ENCODE data around the gene MAP2K1. TPM values are rescaled to one million over a fixed set of nuclear protein-coding genes. Genes with fewer than 3 reads are reported as not detected.
"Not testable (repeated sequence)": the region's sequence is repeated elsewhere in the genome, so short reads cannot be mapped to it uniquely, and the experiment has no call there.

MAP2K1 gene
- polyA plus RNA-seq, 6 donors from 2014 or later: 40.0 to 45.8 (median 42.5) TPM

- peaks cover 19 to 40% (median 26%) of the 10 kb centered on the region in 3 donors for H3K4me1 Mint-ChIP-seq
- peak overlapping the region; percentile 94 to 97 (median 95) for H3K4me3 Mint-ChIP-seq
- H3K27ac Mint-ChIP-seq: peak overlapping the region; percentile 95 to 99 (median 97)
- no peaks in the 10 kb centered on the region for H3K9me3 Mint-ChIP-seq
- DNase-seq (no peak), ATAC-seq (ENCODE audit: low read depth in 2 of 2) (peak; percentile 34)
- H3K36me3 Mint-ChIP-seq: peaks cover 10 to 17% of the 10 kb centered on the region in 2 donors
- H3K27me3 Mint-ChIP-seq: no peaks in the 10 kb centered on the region
These were observed 110.3 kb downstream of the MAP2K1 start for GRCh38 chr15:66496951-66497501.

- DNase-seq: peak; percentile 97
- Mint-ChIP-seq H3K4me3 (peak within 1 kb of the TSS; percentile 94 to 97 (median 95)), H3K27me3 (no peaks in the 10 kb centered on the region), H3K36me3 (peaks cover 9 to 20% of the 10 kb centered on the region in 2 donors), H3K9me3 (no peaks in the 10 kb centered on the region), H3K4me1 (peaks cover 23 to 45% (median 28%) of the 10 kb centered on the region in 3 donors), H3K27ac (peak within 1 kb of the TSS; percentile 95 to 99 (median 97))
- peak; percentile 95 for ATAC-seq (ENCODE audit: low read depth in 2 of 2)
These were observed 111.1 kb downstream of the MAP2K1 start, which contains the start of gene SNAPC5 for GRCh38 chr15:66497502-66498455. Gene SNAPC5 (minus strand): TSS chr15:66497762. CDS start chr15:66497731, 31 bp downstream.

- peak overlapping the region in 5 of 6 donors; percentile 24 to 99 (median 95) for H3K27ac Mint-ChIP-seq
- H3K4me3 Mint-ChIP-seq: peak overlapping the region in 3 of 8 donors; percentile 41 to 97 (median 95)
- DNase-seq: peak; percentile 29
- peaks cover 7 to 22% of the 10 kb centered on the region in 2 donors for H3K36me3 Mint-ChIP-seq
- no peaks in the 10 kb centered on the region for H3K27me3 Mint-ChIP-seq
- no peak for ATAC-seq (ENCODE audit: low read depth in 2 of 2)
- no peaks in the 10 kb centered on the region for H3K9me3 Mint-ChIP-seq
- peaks cover 31 to 55% (median 34%) of the 10 kb centered on the region in 3 donors for H3K4me1 Mint-ChIP-seq
These were observed 112.0 kb downstream of the MAP2K1 start for GRCh38 chr15:66498501-66499386.

- peak overlapping the region in 1 of 8 donors; percentile 95 for H3K4me3 Mint-ChIP-seq
- DNase-seq; ATAC-seq (ENCODE audit: low read depth in 2 of 2); H3K9me3 Mint-ChIP-seq; H3K27me3 Mint-ChIP-seq: not testable (repeated sequence)
- peaks cover 38 to 60% (median 44%) of the 10 kb centered on the region in 3 donors for H3K4me1 Mint-ChIP-seq
- peaks cover 8 to 22% of the 10 kb centered on the region in 2 donors for H3K36me3 Mint-ChIP-seq
- H3K27ac Mint-ChIP-seq: peak overlapping the region in 1 of 6 donors; percentile 15
These were observed 113.6 kb downstream of the MAP2K1 start for GRCh38 chr15:66500346-66500745.

- Mint-ChIP-seq H3K36me3 (peaks cover 8 to 22% of the 10 kb centered on the region in 2 donors), H3K4me1 (peaks cover 37 to 53% (median 45%) of the 10 kb centered on the region in 3 donors), H3K27me3 (no peaks in the 10 kb centered on the region), H3K4me3 (peak overlapping the region in 6 of 8 donors; percentile 61 to 100 (median 90)), H3K9me3 (no peaks in the 10 kb centered on the region), H3K27ac (peak overlapping the region in 2 of 6 donors; percentile 29 to 36)
- DNase-seq (no peak), ATAC-seq (ENCODE audit: low read depth in 2 of 2) (no peak)
These were observed 115.8 kb downstream of the MAP2K1 start for GRCh38 chr15:66502491-66502890.

- Mint-ChIP-seq H3K36me3 (peaks cover 8 to 22% of the 10 kb centered on the region in 2 donors), H3K27ac (peak overlapping the region in 4 of 6 donors; percentile 83 to 100 (median 93)), H3K4me3 (peak overlapping the region; percentile 84 to 100 (median 99)), H3K4me1 (peaks cover 31 to 46% (median 40%) of the 10 kb centered on the region in 3 donors)
- not testable (repeated sequence) for H3K27me3 Mint-ChIP-seq; H3K9me3 Mint-ChIP-seq; ATAC-seq (ENCODE audit: low read depth in 2 of 2); DNase-seq
These were observed 116.4 kb downstream of the MAP2K1 start for GRCh38 chr15:66503041-66503648.

- ATAC-seq (ENCODE audit: low read depth in 2 of 2) (no peak), DNase-seq (no peak)
- Mint-ChIP-seq H3K27ac (peak overlapping the region; percentile 91 to 100 (median 100)), H3K36me3 (peaks cover 8 to 22% of the 10 kb centered on the region in 2 donors), H3K9me3 (no peaks in the 10 kb centered on the region), H3K27me3 (no peaks in the 10 kb centered on the region), H3K4me1 (peaks cover 30 to 45% (median 40%) of the 10 kb centered on the region in 3 donors), H3K4me3 (peak overlapping the region; percentile 84 to 100 (median 99))
These were observed 117.3 kb downstream of the MAP2K1 start for GRCh38 chr15:66503780-66504562.

GRCh38 chr15:66504563-66505429 is 118.1 kb downstream of the MAP2K1 start, which contains the start of the genes RPL4 and ZWILCH:
Gene RPL4 (minus strand): TSS chr15:66504855. CDS start chr15:66504790, 65 bp downstream.
Gene ZWILCH (plus strand): TSS chr15:66505326. CDS start chr15:66505339, 13 bp downstream.
- H3K4me1 Mint-ChIP-seq: peaks cover 30 to 45% (median 40%) of the 10 kb centered on the region in 3 donors
- DNase-seq: peak; percentile 84
- H3K4me3 Mint-ChIP-seq: peak within 1 kb of the TSS; percentile 84 to 100 (median 99)
- H3K9me3 Mint-ChIP-seq: no peaks in the 10 kb centered on the region
- peak within 1 kb of the TSS; percentile 91 to 100 (median 100) for H3K27ac Mint-ChIP-seq
- peaks cover 8 to 22% of the 10 kb centered on the region in 2 donors for H3K36me3 Mint-ChIP-seq
- no peaks in the 10 kb centered on the region for H3K27me3 Mint-ChIP-seq
- ATAC-seq (ENCODE audit: low read depth in 2 of 2): peak; percentile 85

GRCh38 chr15:66505430-66505811 is 118.7 kb downstream of the MAP2K1 start:
- Mint-ChIP-seq H3K27ac (peak overlapping the region; percentile 91 to 100 (median 100)), H3K4me1 (peaks cover 26 to 42% (median 35%) of the 10 kb centered on the region in 3 donors), H3K27me3 (no peaks in the 10 kb centered on the region), H3K36me3 (peaks cover 8 to 15% of the 10 kb centered on the region in 2 donors), H3K4me3 (peak overlapping the region; percentile 84 to 100 (median 99)), H3K9me3 (no peaks in the 10 kb centered on the region)
- peak; percentile 4 to 6 for ATAC-seq (ENCODE audit: low read depth in 2 of 2)
- DNase-seq: no peak

GRCh38 chr15:66505818-66506217 is 119.1 kb downstream of the MAP2K1 start:
- DNase-seq (no peak), ATAC-seq (ENCODE audit: low read depth in 2 of 2) (no peak)
- H3K27ac Mint-ChIP-seq: peak overlapping the region; percentile 91 to 100 (median 100)
- H3K4me3 Mint-ChIP-seq: peak overlapping the region; percentile 84 to 100 (median 99)
- peaks cover 26 to 40% (median 34%) of the 10 kb centered on the region in 3 donors for H3K4me1 Mint-ChIP-seq
- H3K27me3 Mint-ChIP-seq: no peaks in the 10 kb centered on the region
- no peaks in the 10 kb centered on the region for H3K9me3 Mint-ChIP-seq
- peaks cover 8 to 13% of the 10 kb centered on the region in 2 donors for H3K36me3 Mint-ChIP-seq

Measured in naive B cell (primary cell).